ENCODE results near the gene RELT.

DNA sequence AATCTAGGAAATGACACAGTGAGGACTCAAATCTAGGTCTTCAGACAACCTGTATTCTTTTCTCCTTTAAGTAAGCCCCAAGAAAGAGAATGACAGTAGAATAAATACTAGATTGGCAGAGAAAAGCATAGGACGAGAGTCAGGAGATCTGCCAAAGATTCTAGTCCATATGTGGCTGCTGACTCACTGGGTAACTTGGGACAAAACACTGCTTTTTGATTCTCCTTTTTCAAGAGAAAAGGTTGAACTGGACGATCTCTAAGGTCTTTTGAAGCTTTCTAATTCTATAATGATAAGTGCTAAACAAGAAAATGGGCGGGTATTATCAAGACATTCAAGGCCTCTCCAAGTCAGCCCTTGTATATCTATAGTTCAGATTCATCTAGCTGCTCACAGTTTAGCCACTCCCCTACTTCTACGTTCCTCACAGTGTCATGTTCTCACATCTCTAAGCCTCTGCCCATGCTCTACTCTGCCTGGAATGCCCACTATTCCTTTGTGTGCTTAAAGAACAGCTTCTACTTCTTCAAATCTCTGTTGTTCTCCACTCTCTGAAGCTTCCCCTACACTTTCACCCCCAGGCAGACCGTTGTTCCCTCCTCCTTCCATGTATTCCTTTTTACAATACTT lies 53.0 kb downstream of the RELT start:
- TF ChIP-seq, protein P1, sequence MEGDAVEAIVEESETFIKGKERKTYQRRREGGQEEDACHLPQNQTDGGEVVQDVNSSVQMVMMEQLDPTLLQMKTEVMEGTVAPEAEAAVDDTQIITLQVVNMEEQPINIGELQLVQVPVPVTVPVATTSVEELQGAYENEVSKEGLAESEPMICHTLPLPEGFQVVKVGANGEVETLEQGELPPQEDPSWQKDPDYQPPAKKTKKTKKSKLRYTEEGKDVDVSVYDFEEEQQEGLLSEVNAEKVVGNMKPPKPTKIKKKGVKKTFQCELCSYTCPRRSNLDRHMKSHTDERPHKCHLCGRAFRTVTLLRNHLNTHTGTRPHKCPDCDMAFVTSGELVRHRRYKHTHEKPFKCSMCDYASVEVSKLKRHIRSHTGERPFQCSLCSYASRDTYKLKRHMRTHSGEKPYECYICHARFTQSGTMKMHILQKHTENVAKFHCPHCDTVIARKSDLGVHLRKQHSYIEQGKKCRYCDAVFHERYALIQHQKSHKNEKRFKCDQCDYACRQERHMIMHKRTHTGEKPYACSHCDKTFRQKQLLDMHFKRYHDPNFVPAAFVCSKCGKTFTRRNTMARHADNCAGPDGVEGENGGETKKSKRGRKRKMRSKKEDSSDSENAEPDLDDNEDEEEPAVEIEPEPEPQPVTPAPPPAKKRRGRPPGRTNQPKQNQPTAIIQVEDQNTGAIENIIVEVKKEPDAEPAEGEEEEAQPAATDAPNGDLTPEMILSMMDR (IDR thresholded peaks at IDR 0.05), result no peak
- no peak for TF ChIP-seq ZFX (IDR thresholded peaks at IDR 0.05; ENCODE audit: borderline replicate concordance)
